GM19351 (cell line): Measurements from ENCODE around the gene TENT5C.

Experiments used
- ATAC-seq: cut with Tn5 transposase; IDR thresholded peaks from one replicate; pipeline ENCODE4 v1.9.1; 2021; ENCODE audit warnings: mild to moderate bottlenecking, moderate library complexity; ENCODE audit not compliant: unreplicated experiment

The TENT5C gene

DNA sequence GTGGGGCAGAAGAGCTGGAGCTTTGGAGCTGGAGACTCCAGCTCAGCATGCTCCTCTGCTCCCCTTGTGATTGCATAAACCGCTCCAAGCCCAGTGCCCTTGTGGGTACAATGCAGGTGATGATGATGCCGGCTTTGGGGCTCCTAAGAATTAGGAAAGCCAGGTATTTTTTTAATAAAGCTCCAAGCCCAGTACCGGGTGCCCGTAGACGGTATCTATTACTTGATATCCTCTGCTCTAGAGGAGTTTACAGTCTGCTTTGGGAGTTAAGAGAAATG is 27.2 kb downstream of the TENT5C start:
- ATAC-seq, result no peak

GRCh38 chr1:117633423-117633822 is 27.6 kb downstream of the TENT5C start:
- ATAC-seq, result no peak

DNA sequence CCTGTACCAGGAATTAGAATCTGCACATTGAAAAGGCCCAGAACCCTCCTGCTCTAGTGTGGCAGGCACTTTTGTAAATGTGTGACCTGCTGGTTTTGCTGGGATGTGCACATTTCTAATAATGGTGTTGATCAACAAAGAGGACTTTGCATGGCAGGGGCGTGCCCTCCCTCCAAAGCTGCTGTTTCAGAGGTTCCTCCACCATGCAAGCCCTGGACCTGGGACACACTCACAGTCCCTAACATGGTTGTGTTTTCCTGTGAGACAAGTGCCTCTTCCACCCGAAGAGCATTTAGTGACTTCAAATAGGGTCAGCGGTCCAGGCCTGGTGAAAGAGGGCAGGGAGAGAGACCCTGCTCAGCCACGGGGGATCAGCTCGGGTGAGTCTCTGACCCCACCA is 28.1 kb downstream of the TENT5C start:
- no peak for ATAC-seq

GRCh38 chr1:117634631-117635030 is 28.8 kb downstream of the TENT5C start:
- ATAC-seq, result no peak

- ATAC-seq, result no peak
Observed at GRCh38 chr1:117635805-117636204, 30.0 kb downstream of the TENT5C start.

GRCh38 chr1:117636637-117637425 is 31.0 kb downstream of the TENT5C start:
- no peak for ATAC-seq

GRCh38 chr1:117638141-117638540 is 32.3 kb downstream of the TENT5C start:
- ATAC-seq, result no peak

- no peak for ATAC-seq
Observed at GRCh38 chr1:117638759-117639158, 32.9 kb downstream of the TENT5C start.

GRCh38 chr1:117639741-117640140 is 33.9 kb downstream of the TENT5C start:
- no peak for ATAC-seq

- ATAC-seq, result no peak
Observed at GRCh38 chr1:117641536-117641935, 35.7 kb downstream of the TENT5C start.

GRCh38 chr1:117642963-117643362 is 37.1 kb downstream of the TENT5C start:
- no peak for ATAC-seq

DNA sequence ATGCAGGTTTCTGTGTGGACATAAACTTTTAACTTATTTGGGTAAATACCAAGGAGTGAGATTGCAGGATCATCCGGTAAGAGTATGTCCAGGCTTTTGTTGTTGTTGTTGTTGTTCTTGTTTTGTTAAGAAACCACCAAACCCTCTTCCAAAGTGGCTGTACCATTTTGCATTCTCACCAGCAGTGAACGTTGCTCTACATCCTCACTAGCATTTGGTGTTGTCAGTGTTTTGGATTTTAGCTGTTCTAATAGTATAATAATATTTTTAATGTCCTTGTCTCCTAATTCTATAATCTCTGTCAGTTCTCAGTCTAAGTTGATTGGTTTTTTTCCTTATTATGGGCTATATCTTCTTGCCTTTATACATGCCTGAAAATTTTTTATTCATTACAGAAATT is 37.8 kb downstream of the TENT5C start:
- no peak for ATAC-seq

- peak; percentile 91 for ATAC-seq
Observed at GRCh38 chr1:117644696-117645311, 39.0 kb downstream of the TENT5C start.

GRCh38 chr1:117645343-117645742 is 39.5 kb downstream of the TENT5C start:
- no peak for ATAC-seq

DNA sequence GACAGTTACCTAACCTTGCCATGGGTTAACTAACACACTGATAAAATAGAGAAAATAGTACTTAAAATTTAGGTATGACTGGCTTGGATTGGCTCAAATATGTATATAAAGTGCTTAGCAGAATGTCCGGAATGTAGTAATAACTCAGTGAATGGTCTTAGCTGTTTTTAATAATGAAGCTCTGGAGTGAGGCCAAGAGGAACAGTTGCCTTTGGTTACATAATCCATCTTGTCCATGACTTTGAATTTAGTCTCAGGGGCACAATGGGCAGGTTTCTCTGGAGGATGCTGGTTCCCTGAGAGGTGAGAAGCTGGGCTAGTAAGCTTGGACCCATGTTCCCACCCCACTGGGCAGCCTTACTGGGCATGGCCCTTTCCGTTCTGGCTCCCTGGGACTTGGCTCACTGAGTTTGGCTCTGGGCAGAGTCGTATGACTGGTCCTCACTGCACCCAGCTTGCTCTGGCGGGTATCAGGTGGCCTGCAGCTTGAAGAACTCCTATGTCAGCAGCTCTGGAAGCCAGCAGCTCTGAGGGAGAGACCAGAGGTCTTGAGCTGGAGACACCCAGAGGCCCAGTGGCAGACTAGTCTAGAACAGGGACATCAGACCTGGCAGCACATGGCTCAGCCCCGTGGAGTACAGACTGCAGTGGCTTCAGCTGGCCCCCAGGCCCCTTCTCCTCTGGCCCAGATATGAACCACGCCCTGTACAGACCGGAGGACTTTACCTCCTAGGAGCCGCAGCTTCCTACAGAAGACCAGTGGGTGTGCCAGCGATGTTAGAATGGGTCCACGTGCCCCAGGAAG is 40.4 kb downstream of the TENT5C start:
- ATAC-seq, result no peak

DNA sequence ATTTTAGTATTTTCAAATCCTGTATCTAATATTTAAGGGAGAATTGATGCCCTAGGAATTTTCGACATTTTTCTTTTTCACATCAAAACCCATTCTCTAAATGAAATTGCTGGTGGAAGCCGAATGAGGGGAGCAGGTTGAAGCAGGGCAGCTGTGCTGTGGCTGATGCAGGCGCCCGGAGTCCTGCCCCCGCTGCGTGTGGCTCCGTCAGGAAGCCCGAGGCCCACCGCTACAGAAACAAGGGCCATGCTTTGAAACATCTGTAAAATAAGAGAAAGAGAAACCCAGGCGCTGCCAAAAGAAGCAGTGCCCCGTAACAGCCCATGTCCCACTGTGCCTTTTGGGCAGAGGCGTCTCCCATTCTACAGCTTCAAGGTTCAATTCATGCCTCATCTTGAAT is 41.1 kb downstream of the TENT5C start:
- no peak for ATAC-seq

- no peak for ATAC-seq
Observed at GRCh38 chr1:117648015-117648414, 42.2 kb downstream of the TENT5C start.

DNA sequence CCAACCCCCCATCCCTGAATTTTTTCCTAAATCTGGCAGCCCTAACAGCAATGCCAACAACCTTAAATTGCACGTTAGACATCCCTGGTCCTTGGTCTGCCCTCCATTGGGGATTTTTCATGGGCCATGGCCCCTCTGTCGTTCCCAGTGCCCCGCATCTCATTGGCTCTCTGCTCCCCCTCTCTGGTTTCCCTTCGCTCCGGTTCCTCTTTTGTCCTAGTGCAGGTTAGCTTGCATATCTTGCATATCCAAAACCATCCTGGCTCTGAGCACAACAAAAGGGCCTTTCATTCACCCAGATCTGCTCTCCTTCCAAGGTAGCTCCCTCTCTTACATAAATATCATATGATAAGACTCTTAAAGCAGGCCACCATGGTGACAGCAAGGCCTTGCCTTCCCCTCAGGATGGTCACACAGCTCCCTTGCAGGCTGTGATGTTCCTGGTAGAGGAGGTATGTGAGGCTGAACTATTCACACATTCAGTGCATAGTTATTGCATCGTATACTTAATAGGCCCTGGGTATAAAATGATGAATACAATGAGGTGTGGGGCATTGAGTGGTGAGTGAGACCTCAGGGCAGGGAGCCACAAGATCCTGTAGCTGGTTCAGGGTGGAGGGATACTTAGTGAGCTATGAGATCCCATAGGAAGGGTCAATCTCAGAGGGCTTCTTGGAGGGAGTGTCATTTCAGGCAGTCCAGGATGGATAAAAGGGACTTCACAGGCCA is 45.2 kb downstream of the TENT5C start:
- no peak for ATAC-seq

DNA sequence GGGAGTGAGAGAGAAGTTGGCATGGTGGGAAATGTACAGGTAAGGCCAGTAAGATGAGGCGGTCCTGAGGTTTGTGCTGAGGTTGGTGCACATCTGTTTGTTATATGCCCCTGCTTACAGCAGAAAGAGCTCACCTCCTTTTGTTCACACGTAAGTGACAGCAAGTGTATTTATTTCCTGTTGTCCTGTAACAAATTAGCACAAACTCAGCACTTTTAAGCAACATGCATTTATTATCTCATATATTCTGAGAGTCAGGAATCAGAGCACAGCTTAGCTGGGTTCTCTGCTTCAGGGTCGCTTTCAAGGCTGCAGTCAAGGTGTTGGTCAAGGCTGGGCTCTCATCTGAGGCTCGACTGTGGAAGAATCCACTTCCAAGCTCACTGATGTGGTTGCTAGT is 45.8 kb downstream of the TENT5C start:
- no peak for ATAC-seq

GRCh38 chr1:117652421-117652820 is 46.6 kb downstream of the TENT5C start:
- ATAC-seq, result no peak

GRCh38 chr1:117653195-117653594 is 47.3 kb downstream of the TENT5C start:
- no peak for ATAC-seq
